Endothelial cell of umbilical vein (primary cell): ENCODE data around the gene EVX1.
A peak's percentile ranks its signal among the peaks of the same experiment; 100 is the strongest.

Experiments used
- CTCF ChIP-seq, 2 donors: IDR thresholded peaks; 1 replicate in 1 of 2; 2 replicates in 1 of 2; pipeline ENCODE4 v1.5.1; 2011; ENCODE audit warnings: low read length in 2 of 2, mild to moderate bottlenecking in 2 of 2, moderate library complexity in 2 of 2, control low read depth in 1 of 2, inconsistent platforms in 1 of 2, low read depth in 1 of 2; ENCODE audit not compliant: insufficient read depth in 1 of 2; ENCODE audit errors: extremely low read depth in 1 of 2
- EZH2 ChIP-seq: IDR thresholded peaks from 2 replicates; pipeline ENCODE4 v1.6.1; 2012; ENCODE audit warnings: borderline replicate concordance, low read depth, mild to moderate bottlenecking, moderate library complexity, low read length, inconsistent platforms; ENCODE audit not compliant: severe bottlenecking
- GATA2 ChIP-seq: IDR thresholded peaks from 2 replicates; pipeline ENCODE4 v1.7.0; 2011; ENCODE audit warnings: low read depth, mild to moderate bottlenecking, moderate library complexity, mixed read lengths, low read length; ENCODE audit not compliant: insufficient read length, insufficient read depth
- MAX ChIP-seq: IDR thresholded peaks from 2 replicates; pipeline ENCODE4 v1.6.1; 2011; ENCODE audit not compliant: insufficient read depth, insufficient read length
- MYC ChIP-seq: IDR thresholded peaks from one replicate; pipeline ENCODE4 v1.6.1; 2011; ENCODE audit warnings: mild to moderate bottlenecking, low read depth, low read length
- POLR2A ChIP-seq: IDR thresholded peaks from 2 replicates; pipeline ENCODE4 v1.6.1; 2012; ENCODE audit warnings: low read depth, mild to moderate bottlenecking, control low read depth, low read length
- POLR2AphosphoS5 ChIP-seq: IDR thresholded peaks from 2 replicates; pipeline ENCODE4 v1.6.1; 2012; ENCODE audit warnings: low read depth, mild to moderate bottlenecking, control low read depth, low read length, moderate library complexity; ENCODE audit not compliant: insufficient read depth

- TF ChIP-seq CTCF (IDR thresholded peaks at IDR 0.05; ENCODE audit: extremely low read depth in 1 of 2, insufficient read depth in 1 of 2, low read depth in 1 of 2, low read length in 2 of 2) = no peak
- TF ChIP-seq MAX = no peak
- no peak for TF ChIP-seq POLR2A
- TF ChIP-seq EZH2 = peak; percentile 97
- no peak for TF ChIP-seq POLR2AphosphoS5
- no peak for TF ChIP-seq MYC
- no peak for TF ChIP-seq GATA2
These were observed 17.3 kb upstream of the EVX1 start for GRCh38 chr7:27224983-27225934.
